Activated naive CD4-positive, alpha-beta T cell treated with Interleukin-2 at 50 U/mL for 16 hours (primary cell): ENCODE results near the gene NMT2.

Experiments used
- DNase-seq: peaks from one replicate; pipeline ENCODE4 v3.0.0-alpha.2; 2020

Gene NMT2

GRCh38 chr10:15088428-15089261 is 79.8 kb downstream of the NMT2 start, which contains the start of gene ACBD7:
Gene ACBD7, minus strand, starts transcription at chr10:15088776. Its CDS starts 48 bp downstream, at chr10:15088728.
- DNase-seq, result peak; percentile 84

- no peak for DNase-seq
Observed at GRCh38 chr10:15084502-15084922, 84.0 kb downstream of the NMT2 start.

- DNase-seq, result no peak
Observed at GRCh38 chr10:15083674-15084501, 84.6 kb downstream of the NMT2 start.

- DNase-seq, result no peak
Observed at GRCh38 chr10:15075421-15075820, 93.1 kb downstream of the NMT2 start.

- no peak for DNase-seq
Observed at GRCh38 chr10:15072358-15072757, 96.1 kb downstream of the NMT2 start.

GRCh38 chr10:15069230-15069629 is 99.3 kb downstream of the NMT2 start:
- DNase-seq, result no peak

- DNase-seq, result no peak
Observed at GRCh38 chr10:15068802-15069201, 99.7 kb downstream of the NMT2 start.

- no peak for DNase-seq
Observed at GRCh38 chr10:15067154-15067553, 101.3 kb downstream of the NMT2 start.

- no peak for DNase-seq
Observed at GRCh38 chr10:15060638-15061037, 107.9 kb downstream of the NMT2 start.

GRCh38 chr10:15059914-15060313 is 108.6 kb downstream of the NMT2 start:
- no peak for DNase-seq

- no peak for DNase-seq
Observed at GRCh38 chr10:15058689-15059088, 109.8 kb downstream of the NMT2 start.
